Measurements from ENCODE around the gene RASSF6.

DNA sequence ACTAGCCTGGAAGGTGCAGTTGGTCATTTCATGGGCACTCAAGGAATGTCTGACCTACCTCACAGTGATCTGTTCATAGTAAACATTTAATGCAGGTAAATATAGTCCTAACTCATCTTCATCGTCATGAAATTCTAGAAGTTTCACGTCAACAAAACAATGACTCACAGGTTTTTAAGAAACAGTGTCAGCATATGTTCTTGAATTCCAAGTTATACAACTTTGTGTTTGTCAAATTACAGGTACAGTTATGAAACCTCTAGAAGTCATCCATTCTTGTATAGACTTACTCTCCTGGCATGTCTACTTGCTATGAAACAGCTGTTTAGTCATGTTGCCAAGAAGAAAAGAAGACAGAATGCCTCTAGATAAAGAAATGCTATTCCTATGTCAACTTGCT lies 92.1 kb downstream of the RASSF6 start:
- TF ChIP-seq, protein P1, sequence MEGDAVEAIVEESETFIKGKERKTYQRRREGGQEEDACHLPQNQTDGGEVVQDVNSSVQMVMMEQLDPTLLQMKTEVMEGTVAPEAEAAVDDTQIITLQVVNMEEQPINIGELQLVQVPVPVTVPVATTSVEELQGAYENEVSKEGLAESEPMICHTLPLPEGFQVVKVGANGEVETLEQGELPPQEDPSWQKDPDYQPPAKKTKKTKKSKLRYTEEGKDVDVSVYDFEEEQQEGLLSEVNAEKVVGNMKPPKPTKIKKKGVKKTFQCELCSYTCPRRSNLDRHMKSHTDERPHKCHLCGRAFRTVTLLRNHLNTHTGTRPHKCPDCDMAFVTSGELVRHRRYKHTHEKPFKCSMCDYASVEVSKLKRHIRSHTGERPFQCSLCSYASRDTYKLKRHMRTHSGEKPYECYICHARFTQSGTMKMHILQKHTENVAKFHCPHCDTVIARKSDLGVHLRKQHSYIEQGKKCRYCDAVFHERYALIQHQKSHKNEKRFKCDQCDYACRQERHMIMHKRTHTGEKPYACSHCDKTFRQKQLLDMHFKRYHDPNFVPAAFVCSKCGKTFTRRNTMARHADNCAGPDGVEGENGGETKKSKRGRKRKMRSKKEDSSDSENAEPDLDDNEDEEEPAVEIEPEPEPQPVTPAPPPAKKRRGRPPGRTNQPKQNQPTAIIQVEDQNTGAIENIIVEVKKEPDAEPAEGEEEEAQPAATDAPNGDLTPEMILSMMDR (conservative IDR thresholded peaks at IDR 0.05; ENCODE audit: low read length), result no peak
- no peak for TF ChIP-seq EZH2phosphoT487 (IDR thresholded peaks at IDR 0.05; ENCODE audit: borderline replicate concordance)

Data from Loucy (cell line).